ENCODE measurements around the gene CEP19.

CEP19 gene

GRCh38 chr3:196712514-196713413 lies 714 bp upstream of the CEP19 start:
- H3K4me3 ChIP-seq (replicated peaks; ENCODE audit: low read depth, low read length) = peak overlapping the region; percentile 85
- H3K27me3 ChIP-seq (replicated peaks; ENCODE audit: control insufficient read depth, insufficient read depth, low read length) = no peaks in the 10 kb centered on the region
- H3K36me3 ChIP-seq (ENCODE audit: control insufficient read depth, insufficient read depth, low read length) = no peaks in the 10 kb centered on the region
- TF ChIP-seq CTCF (IDR thresholded peaks at IDR 0.05; ENCODE audit: insufficient read depth, low read length, poor library complexity, severe bottlenecking) = no peak
- no peak for DNase-seq (ENCODE audit: extremely low read depth, insufficient read length)

GRCh38 chr3:196708467-196708866 lies 3.6 kb downstream of the CEP19 start:
- Histone ChIP-seq H3K27me3 (replicated peaks; ENCODE audit: control insufficient read depth, insufficient read depth, low read length) (no peaks in the 10 kb centered on the region), H3K36me3 (ENCODE audit: control insufficient read depth, insufficient read depth, low read length) (no peaks in the 10 kb centered on the region), H3K4me3 (replicated peaks; ENCODE audit: low read depth, low read length) (no peak overlapping the region)
- no peak for TF ChIP-seq CTCF (IDR thresholded peaks at IDR 0.05; ENCODE audit: insufficient read depth, low read length, poor library complexity, severe bottlenecking)
- no peak for DNase-seq (ENCODE audit: extremely low read depth, insufficient read length)

- Histone ChIP-seq H3K36me3 (ENCODE audit: control insufficient read depth, insufficient read depth, low read length) (no peaks in the 10 kb centered on the region), H3K4me3 (replicated peaks; ENCODE audit: low read depth, low read length) (no peak overlapping the region), H3K27me3 (replicated peaks; ENCODE audit: control insufficient read depth, insufficient read depth, low read length) (no peaks in the 10 kb centered on the region)
- TF ChIP-seq CTCF (IDR thresholded peaks at IDR 0.05; ENCODE audit: insufficient read depth, low read length, poor library complexity, severe bottlenecking) = no peak
- no peak for DNase-seq (ENCODE audit: extremely low read depth, insufficient read length)
Measured at GRCh38 chr3:196707566-196707965, 4.5 kb downstream of the CEP19 start.

GRCh38 chr3:196706731-196707130 lies 5.3 kb downstream of the CEP19 start:
- TF ChIP-seq CTCF (IDR thresholded peaks at IDR 0.05; ENCODE audit: insufficient read depth, low read length, poor library complexity, severe bottlenecking) = no peak
- no peaks in the 10 kb centered on the region for H3K27me3 ChIP-seq (replicated peaks; ENCODE audit: control insufficient read depth, insufficient read depth, low read length)
- H3K4me3 ChIP-seq (replicated peaks; ENCODE audit: low read depth, low read length) = no peak overlapping the region
- no peak for DNase-seq (ENCODE audit: extremely low read depth, insufficient read length)
- H3K36me3 ChIP-seq (ENCODE audit: control insufficient read depth, insufficient read depth, low read length) = no peaks in the 10 kb centered on the region

- no peak for DNase-seq (ENCODE audit: extremely low read depth, insufficient read length)
- no peak for TF ChIP-seq CTCF (IDR thresholded peaks at IDR 0.05; ENCODE audit: insufficient read depth, low read length, poor library complexity, severe bottlenecking)
- Histone ChIP-seq H3K27me3 (replicated peaks; ENCODE audit: control insufficient read depth, insufficient read depth, low read length) (no peaks in the 10 kb centered on the region), H3K36me3 (ENCODE audit: control insufficient read depth, insufficient read depth, low read length) (no peaks in the 10 kb centered on the region), H3K4me3 (replicated peaks; ENCODE audit: low read depth, low read length) (no peak overlapping the region)
Measured at GRCh38 chr3:196706327-196706726, 5.7 kb downstream of the CEP19 start.
